ENCODE data around the gene GMPR2.
A peak's percentile ranks its signal among the peaks of the same experiment; 100 is the strongest.

Gene GMPR2

GRCh38 chr14:24246765-24247212 is 14.1 kb downstream of the GMPR2 start:
- no peak overlapping the region for H3K27ac Mint-ChIP-seq
- no peaks in the 10 kb centered on the region for H3K27me3 Mint-ChIP-seq (ENCODE audit: low read depth)
- no peaks in the 10 kb centered on the region for H3K9me3 Mint-ChIP-seq
- no peak for TF ChIP-seq CTCF (IDR thresholded peaks at IDR 0.05; ENCODE audit: unreplicated experiment in 3 of 3)
- peak overlapping the region in 1 of 3 experiments; percentile 47 for H3K4me3 Mint-ChIP-seq
- H3K36me3 Mint-ChIP-seq (ENCODE audit: low read depth): no peaks in the 10 kb centered on the region
- H3K4me1 Mint-ChIP-seq: peaks cover 17% of the 10 kb centered on the region

GRCh38 chr14:24247422-24247821 is 14.7 kb downstream of the GMPR2 start:
- Mint-ChIP-seq H3K27ac (no peak overlapping the region), H3K4me3 (no peak overlapping the region), H3K27me3 (ENCODE audit: low read depth) (no peaks in the 10 kb centered on the region), H3K9me3 (no peaks in the 10 kb centered on the region), H3K36me3 (ENCODE audit: low read depth) (no peaks in the 10 kb centered on the region), H3K4me1 (peaks cover 11% of the 10 kb centered on the region)
- TF ChIP-seq CTCF (IDR thresholded peaks at IDR 0.05; ENCODE audit: unreplicated experiment in 3 of 3): no peak

GRCh38 chr14:24249230-24250021 is 16.7 kb downstream of the GMPR2 start:
- Mint-ChIP-seq H3K4me1 (peaks cover 4% of the 10 kb centered on the region), H3K27me3 (ENCODE audit: low read depth) (no peaks in the 10 kb centered on the region), H3K9me3 (no peaks in the 10 kb centered on the region), H3K27ac (no peak overlapping the region), H3K4me3 (no peak overlapping the region), H3K36me3 (ENCODE audit: low read depth) (no peaks in the 10 kb centered on the region)
- TF ChIP-seq CTCF (IDR thresholded peaks at IDR 0.05; ENCODE audit: unreplicated experiment in 3 of 3): no peak

- Mint-ChIP-seq H3K36me3 (ENCODE audit: low read depth) (no peaks in the 10 kb centered on the region), H3K27ac (no peak overlapping the region), H3K4me3 (no peak overlapping the region), H3K4me1 (no peaks in the 10 kb centered on the region), H3K9me3 (no peaks in the 10 kb centered on the region), H3K27me3 (ENCODE audit: low read depth) (no peaks in the 10 kb centered on the region)
- no peak for TF ChIP-seq CTCF (IDR thresholded peaks at IDR 0.05; ENCODE audit: unreplicated experiment in 3 of 3)
These were observed 17.6 kb downstream of the GMPR2 start for GRCh38 chr14:24250354-24250753.

- Mint-ChIP-seq H3K27ac (no peak overlapping the region), H3K27me3 (ENCODE audit: low read depth) (no peaks in the 10 kb centered on the region), H3K36me3 (ENCODE audit: low read depth) (no peaks in the 10 kb centered on the region), H3K4me3 (no peak overlapping the region), H3K9me3 (no peaks in the 10 kb centered on the region), H3K4me1 (no peaks in the 10 kb centered on the region)
- no peak for TF ChIP-seq CTCF (IDR thresholded peaks at IDR 0.05; ENCODE audit: unreplicated experiment in 3 of 3)
These were observed 19.2 kb downstream of the GMPR2 start for GRCh38 chr14:24251880-24252288.

Measured in nephron (organoid).